CD4-positive, alpha-beta T cell (primary cell): ENCODE measurements around the gene MYO1E. TPM values are rescaled to one million over a fixed set of nuclear protein-coding genes. Genes with fewer than 3 reads are reported as not detected.

Experiments
- ATAC-seq: fragments of 200-7000 bp; cut with Tn5 transposase; one replicate; pipeline ENCODE4 v1.10.0; 2022; ENCODE audit warnings: mild to moderate bottlenecking; ENCODE audit not compliant: poor library complexity
- CTCF ChIA-PET: fragments of 350-600 bp; sonication (Branson Sonifier 250); formaldehyde crosslinking; loops from one replicate; lab custom pipeline; 2021; ENCODE audit warnings: antibody characterized with exemption, inconsistent platforms; lab: Charles Lee
- POLR2A ChIA-PET: fragments of 350-600 bp; sonication (Branson Sonifier 250); formaldehyde crosslinking; loops from one replicate; lab custom pipeline; 2021; ENCODE audit warnings: antibody characterized with exemption, inconsistent platforms; lab: Charles Lee
- DNase-seq, 14 experiments: peaks; one replicate each; pipeline ENCODE4 v3.0.0-alpha.2; 2013 to 2020; ENCODE audit warnings: mixed read lengths in 2 of 14
- H3K27ac ChIP-seq, 2 donors: one replicate each; pipeline versions ENCODE4 v1.5.1 to v1.7.0; 2013; ENCODE audit warnings: low read length in 2 of 2, low read depth in 1 of 2, mild to moderate bottlenecking in 1 of 2
- H3K27me3 ChIP-seq, 2 experiments: 1 replicate in 1 of 2; 2 replicates in 1 of 2; pipeline versions ENCODE4 v1.6.1 to v1.7.0; 2013; ENCODE audit warnings: low read length in 2 of 2, control low read depth in 1 of 2, mild to moderate bottlenecking in 1 of 2, moderate library complexity in 1 of 2; ENCODE audit not compliant: insufficient read depth in 2 of 2, control insufficient read depth in 1 of 2
- H3K36me3 ChIP-seq: one replicate; pipeline ENCODE4 v1.6.1; 2013; ENCODE audit warnings: low read length, control low read depth; ENCODE audit not compliant: insufficient read depth
- H3K4me1 ChIP-seq: one replicate; pipeline ENCODE4 v1.6.1; 2013; ENCODE audit warnings: low read length, control low read depth; ENCODE audit not compliant: insufficient read depth
- H3K4me3 ChIP-seq: one replicate; pipeline ENCODE4 v1.5.1; 2013; ENCODE audit warnings: mild to moderate bottlenecking, low read length, moderate library complexity
- H3K9me3 ChIP-seq, 2 experiments: 1 replicate in 1 of 2; 2 replicates in 1 of 2; pipeline versions ENCODE4 v1.6.1 to v1.7.0; 2013; ENCODE audit warnings: low read length in 2 of 2, mild to moderate bottlenecking in 2 of 2, control low read depth in 1 of 2, moderate library complexity in 1 of 2; ENCODE audit not compliant: control insufficient read depth in 1 of 2, insufficient read depth in 1 of 2
- H3K27ac Mint-ChIP-seq: one replicate; pipeline ENCODE4 v1.8.0; 2020; ENCODE audit warnings: mixed read lengths
- H3K27me3 Mint-ChIP-seq: one replicate; pipeline ENCODE4 v1.8.0; 2021; ENCODE audit warnings: mixed read lengths
- H3K36me3 Mint-ChIP-seq: one replicate; pipeline ENCODE4 v1.8.0; 2021; ENCODE audit warnings: low read depth, mixed read lengths
- H3K4me1 Mint-ChIP-seq: one replicate; pipeline ENCODE4 v1.8.0; 2021; ENCODE audit warnings: low read depth, mixed read lengths
- H3K4me3 Mint-ChIP-seq: one replicate; pipeline ENCODE4 v1.8.0; 2020; ENCODE audit warnings: mild to moderate bottlenecking, mixed read lengths
- H3K9me3 Mint-ChIP-seq: one replicate; pipeline ENCODE4 v1.8.0; 2020; ENCODE audit warnings: mixed read lengths
- intact Hi-C, 2 experiments: fragments of 100-400 bp; cut with DNase I in 1 of 2; cut with micrococcal nuclease in 1 of 2; formaldehyde crosslinking; loops; one replicate each; pipeline versions ENCODE4 v1.15.1 to v1.9.0; 2023 to 2025; cut with DNase I, micrococcal nuclease
- total RNA-seq, 174 experiments: library from RNA in 2 of 174; stranded (reverse) in 2 of 174; gene quantifications; one replicate each; pipeline ENCODE4 v1.2.3 and lab custom pipeline; 2021 to 2026
- TF ChIP-seq, protein P1 (sequence below): fragments of 200-600 bp; IDR thresholded peaks from one replicate; pipeline ENCODE4 v1.8.0; 2022; ENCODE audit warnings: antibody characterized with exemption, mild to moderate bottlenecking

Gene MYO1E
- total RNA-seq, 2 experiments from 2014 or later, result 0.59 to 0.63 TPM

DNA sequence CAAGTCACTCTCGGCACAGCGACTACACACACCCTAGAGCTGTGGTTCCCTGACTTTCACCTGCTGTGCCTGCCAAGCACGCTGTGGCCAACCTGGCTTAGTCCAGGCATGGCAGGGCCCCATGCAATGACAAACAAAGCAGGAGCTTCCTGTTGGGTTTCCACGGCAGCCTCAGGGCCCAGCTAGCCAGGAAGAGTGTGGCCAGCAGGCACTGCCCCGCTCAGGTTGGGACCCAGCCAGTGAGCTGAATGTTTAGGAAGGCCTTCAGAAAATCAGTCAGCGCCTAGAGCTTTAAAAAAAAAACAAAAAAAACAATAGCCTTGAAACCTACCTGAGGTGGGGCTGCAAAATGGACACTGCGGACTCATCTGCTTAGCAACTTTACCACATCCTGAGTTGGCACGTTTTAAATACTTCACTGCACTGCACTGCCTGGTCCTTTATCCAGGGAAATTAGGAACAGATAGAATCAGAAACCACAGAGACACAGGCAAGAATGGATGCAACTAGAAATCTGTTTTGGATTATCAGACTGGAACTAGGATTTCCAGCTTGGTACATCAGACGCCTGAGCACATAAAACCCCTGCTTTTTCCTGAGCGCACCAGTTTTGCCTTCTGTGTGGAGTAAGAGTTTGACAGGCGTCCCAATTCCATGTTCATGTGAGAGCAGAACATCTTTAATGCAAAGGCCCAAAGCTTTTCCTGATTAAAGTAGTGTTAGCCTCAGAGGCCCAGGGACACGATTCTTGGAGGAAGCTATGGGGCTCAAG, 202.2 kb downstream of the MYO1E start:
- H3K27ac ChIP-seq, result no peak overlapping the region
- ATAC-seq (no peak), DNase-seq (no peak)
- Mint-ChIP-seq H3K27me3 (peaks cover 11% of the 10 kb centered on the region), H3K4me1 (no peaks in the 10 kb centered on the region), H3K36me3 (no peaks in the 10 kb centered on the region), H3K4me3 (no peak overlapping the region), H3K9me3 (no peaks in the 10 kb centered on the region), H3K27ac (no peak overlapping the region)
- intact Hi-C loops, result loop anchor here in 1 of 2 experiments (10.0 kb wide), 1 partner anchor 324 kb away; no protein-coding TSS in a partner anchor
- no peaks in the 10 kb centered on the region for H3K36me3 ChIP-seq
- ChIA-PET POLR2A (no interaction called here), CTCF (no interaction called here)
- H3K4me3 ChIP-seq, result no peak overlapping the region
- no peaks in the 10 kb centered on the region for H3K4me1 ChIP-seq
- H3K9me3 ChIP-seq, result no peaks in the 10 kb centered on the region
- TF ChIP-seq, protein P1, sequence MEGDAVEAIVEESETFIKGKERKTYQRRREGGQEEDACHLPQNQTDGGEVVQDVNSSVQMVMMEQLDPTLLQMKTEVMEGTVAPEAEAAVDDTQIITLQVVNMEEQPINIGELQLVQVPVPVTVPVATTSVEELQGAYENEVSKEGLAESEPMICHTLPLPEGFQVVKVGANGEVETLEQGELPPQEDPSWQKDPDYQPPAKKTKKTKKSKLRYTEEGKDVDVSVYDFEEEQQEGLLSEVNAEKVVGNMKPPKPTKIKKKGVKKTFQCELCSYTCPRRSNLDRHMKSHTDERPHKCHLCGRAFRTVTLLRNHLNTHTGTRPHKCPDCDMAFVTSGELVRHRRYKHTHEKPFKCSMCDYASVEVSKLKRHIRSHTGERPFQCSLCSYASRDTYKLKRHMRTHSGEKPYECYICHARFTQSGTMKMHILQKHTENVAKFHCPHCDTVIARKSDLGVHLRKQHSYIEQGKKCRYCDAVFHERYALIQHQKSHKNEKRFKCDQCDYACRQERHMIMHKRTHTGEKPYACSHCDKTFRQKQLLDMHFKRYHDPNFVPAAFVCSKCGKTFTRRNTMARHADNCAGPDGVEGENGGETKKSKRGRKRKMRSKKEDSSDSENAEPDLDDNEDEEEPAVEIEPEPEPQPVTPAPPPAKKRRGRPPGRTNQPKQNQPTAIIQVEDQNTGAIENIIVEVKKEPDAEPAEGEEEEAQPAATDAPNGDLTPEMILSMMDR, result no peak
- no peaks in the 10 kb centered on the region for H3K27me3 ChIP-seq

DNA sequence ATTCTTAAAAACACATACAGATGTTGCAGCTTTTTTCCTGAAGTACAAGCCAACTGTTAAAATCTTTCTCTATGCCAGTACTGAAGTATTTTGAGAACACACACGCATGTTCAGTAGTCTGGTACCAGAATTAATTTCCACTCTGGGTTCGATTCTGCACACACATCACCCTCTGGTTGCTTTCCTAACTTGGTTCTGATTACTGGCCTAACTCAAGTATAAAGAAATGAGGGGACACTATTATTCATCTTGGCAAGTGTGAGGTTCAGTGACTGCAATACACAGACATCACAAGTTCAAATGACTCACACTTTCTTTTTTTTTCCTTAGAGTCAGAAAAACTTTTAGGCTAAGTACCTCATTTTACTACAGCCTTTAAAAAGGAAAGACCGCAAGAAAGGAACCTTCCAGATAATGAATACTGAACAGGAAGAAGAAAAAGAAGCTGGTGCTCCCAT, 203.4 kb downstream of the MYO1E start:
- Histone ChIP-seq H3K36me3 (no peaks in the 10 kb centered on the region), H3K27me3 (no peaks in the 10 kb centered on the region), H3K4me1 (no peaks in the 10 kb centered on the region), H3K4me3 (no peak overlapping the region), H3K9me3 (no peaks in the 10 kb centered on the region), H3K27ac (no peak overlapping the region)
- POLR2A ChIA-PET, result no interaction called here
- CTCF ChIA-PET, result interaction anchor here (1.2 kb wide), 1 partner anchor 338 kb away, joined by 3 read pairs; no protein-coding TSS in a partner anchor
- Mint-ChIP-seq H3K27ac (no peak overlapping the region), H3K4me1 (no peaks in the 10 kb centered on the region), H3K4me3 (no peak overlapping the region), H3K36me3 (no peaks in the 10 kb centered on the region), H3K9me3 (no peaks in the 10 kb centered on the region), H3K27me3 (peaks cover 3% of the 10 kb centered on the region)
- intact Hi-C loops, result no loop called here
- TF ChIP-seq, protein P1, result no peak
- ATAC-seq (no peak), DNase-seq (peak in 2 of 14 experiments; percentile 19 to 41)

DNA sequence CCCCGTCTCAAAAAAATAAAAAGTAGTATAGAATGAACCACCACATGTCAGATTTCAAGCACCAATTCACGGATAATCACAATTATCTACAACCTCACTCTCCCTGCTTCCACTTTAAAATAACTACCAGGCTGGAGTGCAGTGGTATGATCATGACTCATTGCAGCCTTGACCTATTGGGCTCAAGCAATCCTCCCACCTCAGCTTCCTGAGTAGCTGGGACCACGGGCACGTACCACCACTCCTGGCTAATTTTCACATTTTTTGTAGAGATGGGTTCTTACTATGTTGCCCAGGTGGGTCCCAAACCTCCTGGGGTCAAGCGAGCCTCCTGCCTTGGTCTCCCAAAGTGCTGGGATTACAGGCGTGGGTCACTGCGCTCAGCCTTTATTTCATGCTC, 204.1 kb downstream of the MYO1E start:
- H3K27me3 Mint-ChIP-seq, result no peaks in the 10 kb centered on the region
- ATAC-seq, result no peak
- TF ChIP-seq, protein P1, result no peak
- H3K4me3 Mint-ChIP-seq, result no peak overlapping the region
- H3K36me3 ChIP-seq, result no peaks in the 10 kb centered on the region
- no peaks in the 10 kb centered on the region for H3K27me3 ChIP-seq
- ChIA-PET POLR2A (no interaction called here), CTCF (interaction anchor here (1.2 kb wide), 1 partner anchor 339 kb away, joined by 3 read pairs; no protein-coding TSS in a partner anchor)
- no peaks in the 10 kb centered on the region for H3K4me1 Mint-ChIP-seq
- H3K9me3 ChIP-seq, result no peaks in the 10 kb centered on the region
- H3K36me3 Mint-ChIP-seq, result no peaks in the 10 kb centered on the region
- no peak overlapping the region for H3K4me3 ChIP-seq
- intact Hi-C loops, result no loop called here
- no peak for DNase-seq
- no peaks in the 10 kb centered on the region for H3K9me3 Mint-ChIP-seq
- no peak overlapping the region for H3K27ac Mint-ChIP-seq
- H3K4me1 ChIP-seq, result no peaks in the 10 kb centered on the region
- no peak overlapping the region for H3K27ac ChIP-seq
